Measurements from ENCODE around the gene MIDN.

DNA sequence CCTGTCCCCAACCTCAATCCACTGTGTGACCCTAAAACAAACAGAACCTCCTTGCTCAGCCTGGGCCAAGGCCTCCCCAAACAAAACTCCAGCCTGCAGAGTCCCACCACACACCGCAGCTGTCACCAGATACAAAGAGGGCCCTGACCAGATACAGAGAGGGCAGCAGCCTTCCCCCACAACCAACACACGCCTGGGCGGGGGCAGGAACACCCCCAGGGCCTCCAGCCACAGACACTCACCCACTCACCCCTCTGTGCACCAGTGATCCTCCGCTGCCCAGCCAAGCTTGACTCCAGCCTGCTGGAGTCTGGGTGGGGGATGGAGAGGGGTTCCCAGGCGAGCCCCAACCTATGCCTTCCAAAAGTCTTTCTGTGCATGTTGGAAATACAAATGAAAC is 14.8 kb downstream of the MIDN start:
- TF ChIP-seq, protein P1, sequence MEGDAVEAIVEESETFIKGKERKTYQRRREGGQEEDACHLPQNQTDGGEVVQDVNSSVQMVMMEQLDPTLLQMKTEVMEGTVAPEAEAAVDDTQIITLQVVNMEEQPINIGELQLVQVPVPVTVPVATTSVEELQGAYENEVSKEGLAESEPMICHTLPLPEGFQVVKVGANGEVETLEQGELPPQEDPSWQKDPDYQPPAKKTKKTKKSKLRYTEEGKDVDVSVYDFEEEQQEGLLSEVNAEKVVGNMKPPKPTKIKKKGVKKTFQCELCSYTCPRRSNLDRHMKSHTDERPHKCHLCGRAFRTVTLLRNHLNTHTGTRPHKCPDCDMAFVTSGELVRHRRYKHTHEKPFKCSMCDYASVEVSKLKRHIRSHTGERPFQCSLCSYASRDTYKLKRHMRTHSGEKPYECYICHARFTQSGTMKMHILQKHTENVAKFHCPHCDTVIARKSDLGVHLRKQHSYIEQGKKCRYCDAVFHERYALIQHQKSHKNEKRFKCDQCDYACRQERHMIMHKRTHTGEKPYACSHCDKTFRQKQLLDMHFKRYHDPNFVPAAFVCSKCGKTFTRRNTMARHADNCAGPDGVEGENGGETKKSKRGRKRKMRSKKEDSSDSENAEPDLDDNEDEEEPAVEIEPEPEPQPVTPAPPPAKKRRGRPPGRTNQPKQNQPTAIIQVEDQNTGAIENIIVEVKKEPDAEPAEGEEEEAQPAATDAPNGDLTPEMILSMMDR (conservative IDR thresholded peaks at IDR 0.05) = no peak
- no peak for TF ChIP-seq ZFX (IDR thresholded peaks at IDR 0.05)
